IMR-90 (cell line): ENCODE data around the gene MAP2K5. TPM values are rescaled to one million over a fixed set of nuclear protein-coding genes. Genes with fewer than 3 reads are reported as not detected.

Source experiments
- ATAC-seq: fragments of 200-7000 bp; cut with Tn5 transposase; 2 replicates; pipeline ENCODE4 v1.9.1; 2020; ENCODE audit warnings: low read depth, mild to moderate bottlenecking, moderate library complexity
- BruUV-seq: library from RNA; stranded (reverse); fragments of 400-500 nt; replicated peaks from 2 replicates; lab custom pipeline; 2021; lab: Mats Ljungman, UMichigan
- CTCF ChIA-PET: fragments of 300-600 bp; formaldehyde crosslinking; extraction: SDS; loops from one replicate; lab custom pipeline; 2021; ENCODE audit warnings: antibody characterized with exemption; lab: Yijun Ruan, JAX
- POLR2A ChIA-PET: fragments of 300-600 bp; sonication (Branson Sonifier 250); formaldehyde crosslinking; loops from one replicate; lab custom pipeline; 2022; ENCODE audit warnings: antibody characterized with exemption; ENCODE audit not compliant: unreplicated experiment; lab: Charles Lee
- DNase-seq: peaks from one replicate; pipeline ENCODE4 v3.0.0; 2013
- H2AFZ ChIP-seq: replicated peaks from 2 replicates; pipeline ENCODE3; 2013; ENCODE audit warnings: low read length, mild to moderate bottlenecking; ENCODE audit not compliant: poor library complexity
- H2AK5ac ChIP-seq: 2 replicates; pipeline ENCODE4 v1.6.1; 2013; ENCODE audit warnings: low read depth, low read length, inconsistent platforms
- H2AK9ac ChIP-seq: replicated peaks from 2 replicates; pipeline ENCODE3; 2013; ENCODE audit warnings: mild to moderate bottlenecking, low read depth, low read length, moderate library complexity; ENCODE audit not compliant: poor library complexity
- H2BK120ac ChIP-seq: 2 replicates; pipeline ENCODE4 v1.6.1; 2013; ENCODE audit warnings: low read depth, low read length, inconsistent platforms
- H2BK15ac ChIP-seq: 3 replicates; pipeline ENCODE4 v1.6.1; 2013; ENCODE audit warnings: low read depth, low read length, inconsistent platforms
- H2BK20ac ChIP-seq: 2 replicates; pipeline ENCODE4 v1.6.1; 2013; ENCODE audit warnings: low read depth, mild to moderate bottlenecking, inconsistent platforms, low read length, moderate library complexity
- H2BK5ac ChIP-seq: 2 replicates; pipeline ENCODE4 v1.6.1; 2013; ENCODE audit warnings: mild to moderate bottlenecking, low read depth, low read length, inconsistent platforms; ENCODE audit not compliant: poor library complexity, severe bottlenecking
- H3K14ac ChIP-seq: replicated peaks from 2 replicates; pipeline ENCODE4 v1.6.1; 2013; ENCODE audit warnings: low read depth, low read length, inconsistent platforms
- H3K18ac ChIP-seq: 2 replicates; pipeline ENCODE4 v1.6.1; 2013; ENCODE audit warnings: low read depth, low read length, control low read depth
- H3K23ac ChIP-seq: 2 replicates; pipeline ENCODE4 v1.6.1; 2013; ENCODE audit warnings: low read depth, low read length, inconsistent platforms
- H3K27ac ChIP-seq: 2 replicates; pipeline ENCODE4 v1.5.1; 2013; ENCODE audit warnings: mild to moderate bottlenecking, control low read depth, low read length; ENCODE audit not compliant: insufficient read depth
- H3K27me3 ChIP-seq: 2 replicates; pipeline ENCODE4 v1.6.1; 2013; ENCODE audit warnings: low read length; ENCODE audit not compliant: control insufficient read depth, insufficient read depth
- H3K36me3 ChIP-seq: 2 replicates; pipeline ENCODE4 v1.6.1; 2013; ENCODE audit warnings: low read length, mixed read lengths; ENCODE audit not compliant: control insufficient read depth, insufficient read depth
- H3K4ac ChIP-seq: 2 replicates; pipeline ENCODE4 v1.6.1; 2013; ENCODE audit warnings: low read depth, low read length, inconsistent platforms
- H3K4me1 ChIP-seq: 2 replicates; pipeline ENCODE4 v1.6.1; 2013; ENCODE audit warnings: low read length, mixed read lengths; ENCODE audit not compliant: control insufficient read depth, insufficient read depth
- H3K4me2 ChIP-seq: 2 replicates; pipeline ENCODE4 v1.6.1; 2013; ENCODE audit warnings: low read depth, mild to moderate bottlenecking, control low read depth, low read length, moderate library complexity
- H3K4me3 ChIP-seq: 2 replicates; pipeline ENCODE4 v1.5.1; 2013; ENCODE audit warnings: low read depth, mild to moderate bottlenecking, control low read depth, low read length, moderate library complexity; ENCODE audit not compliant: insufficient read depth
- H3K56ac ChIP-seq: 2 replicates; pipeline ENCODE4 v1.6.1; 2013; ENCODE audit warnings: low read length, inconsistent platforms; ENCODE audit not compliant: insufficient read depth; ENCODE audit errors: extremely low read depth
- H3K79me1 ChIP-seq, 2 experiments: 2 replicates each; pipeline ENCODE4 v1.6.1; 2013; ENCODE audit warnings: low read length in 2 of 2, inconsistent platforms in 1 of 2, low read depth in 1 of 2
- H3K9ac ChIP-seq: 2 replicates; pipeline ENCODE4 v1.6.1; 2013; ENCODE audit warnings: low read depth, low read length, control low read depth
- H3K9me1 ChIP-seq: 2 replicates; pipeline ENCODE4 v1.6.1; 2013; ENCODE audit warnings: low read length, inconsistent platforms; ENCODE audit not compliant: insufficient read depth
- H3K9me3 ChIP-seq: 2 replicates; pipeline ENCODE4 v1.6.1; 2013; ENCODE audit warnings: low read length; ENCODE audit not compliant: control insufficient read depth, insufficient read depth
- H4K20me1 ChIP-seq: 2 replicates; pipeline ENCODE4 v1.6.1; 2013; ENCODE audit warnings: low read length, inconsistent platforms; ENCODE audit not compliant: insufficient read depth
- H4K5ac ChIP-seq: 2 replicates; pipeline ENCODE4 v1.6.1; 2013; ENCODE audit warnings: mild to moderate bottlenecking, low read depth, low read length, control low read depth
- H4K8ac ChIP-seq, 2 experiments: 2 replicates each; pipeline ENCODE4 v1.6.1; 2013; ENCODE audit warnings: low read depth in 2 of 2, low read length in 2 of 2, control low read depth in 1 of 2, inconsistent platforms in 1 of 2
- H4K91ac ChIP-seq: 2 replicates; pipeline ENCODE4 v1.6.1; 2013; ENCODE audit warnings: low read depth, low read length, inconsistent platforms; ENCODE audit not compliant: insufficient read depth
- BHLHE40 ChIP-seq: fragments of 150-350 bp; IDR thresholded peaks from 2 replicates; pipeline ENCODE4 v1.6.1; 2016; ENCODE audit warnings: mild to moderate bottlenecking, low read depth, low read length
- CEBPB ChIP-seq: IDR thresholded peaks from 2 replicates; pipeline ENCODE4 v1.6.1; 2012; ENCODE audit warnings: low read depth, low read length, improper control_type of control experiment
- CHD1 ChIP-seq: IDR thresholded peaks from 2 replicates; pipeline ENCODE4 v1.6.1; 2012; ENCODE audit warnings: low read depth, low read length, improper control_type of control experiment
- CTCF ChIP-seq: conservative IDR thresholded peaks from 2 replicates; pipeline ENCODE4 v1.5.1; 2012; ENCODE audit warnings: mild to moderate bottlenecking, low read depth, low read length, improper control_type of control experiment
- ELK1 ChIP-seq: fragments of 150-350 bp; IDR thresholded peaks from 2 replicates; pipeline ENCODE4 v1.6.1; 2016; ENCODE audit warnings: low read depth, mild to moderate bottlenecking, low read length, moderate library complexity, borderline replicate concordance
- FOS ChIP-seq: fragments of 150-350 bp; IDR thresholded peaks from 2 replicates; pipeline ENCODE4 v1.6.1; 2016; ENCODE audit warnings: low read depth, low read length
- MAFK ChIP-seq: IDR thresholded peaks from 2 replicates; pipeline ENCODE4 v1.6.1; 2012; ENCODE audit warnings: low read depth, low read length, improper control_type of control experiment
- MAZ ChIP-seq: IDR thresholded peaks from 2 replicates; pipeline ENCODE4 v1.6.1; 2012; ENCODE audit warnings: low read depth, mild to moderate bottlenecking, low read length, improper control_type of control experiment, moderate library complexity, borderline replicate concordance
- MXI1 ChIP-seq: IDR thresholded peaks from 2 replicates; pipeline ENCODE4 v1.6.1; 2012; ENCODE audit warnings: low read depth, mild to moderate bottlenecking, low read length, moderate library complexity, borderline replicate concordance
- NFE2L2 ChIP-seq: fragments of 150-350 bp; IDR thresholded peaks from 2 replicates; pipeline ENCODE4 v1.6.1; 2016; ENCODE audit warnings: low read depth, mild to moderate bottlenecking, low read length
- POLR2A ChIP-seq: IDR thresholded peaks from 2 replicates; pipeline ENCODE4 v1.6.1; 2012; ENCODE audit warnings: mild to moderate bottlenecking, low read depth, low read length
- RAD21 ChIP-seq: IDR thresholded peaks from 2 replicates; pipeline ENCODE4 v1.6.1; 2012; ENCODE audit warnings: low read length, improper control_type of control experiment
- RCOR1 ChIP-seq: IDR thresholded peaks from 2 replicates; pipeline ENCODE4 v1.6.1; 2012; ENCODE audit warnings: mild to moderate bottlenecking, low read length, improper control_type of control experiment; ENCODE audit not compliant: insufficient replicate concordance
- RFX5 ChIP-seq: IDR thresholded peaks from 2 replicates; pipeline ENCODE4 v1.8.0; 2012; ENCODE audit warnings: low read depth, mild to moderate bottlenecking, low read length, moderate library complexity
- SMC3 ChIP-seq: fragments of 150-350 bp; IDR thresholded peaks from 2 replicates; pipeline ENCODE4 v1.6.1; 2016; ENCODE audit warnings: low read depth, mild to moderate bottlenecking, antibody characterized with exemption, low read length, moderate library complexity
- USF2 ChIP-seq: fragments of 150-350 bp; IDR thresholded peaks from 2 replicates; pipeline ENCODE4 v1.6.1; 2017; ENCODE audit warnings: mild to moderate bottlenecking, antibody characterized with exemption, low read length, low read depth
- WGBS, 2 experiments: methylation state at CpG; one replicate each; pipeline versions ENCODE4 v1.1.5 to v1.1.7; 2013; ENCODE audit warnings: missing lambda C conversion rate in 2 of 2; ENCODE audit not compliant: insufficient read length in 1 of 2; ENCODE audit errors: extremely low coverage in 2 of 2; 5-methylcytosine and 5-hydroxymethylcytosine counted together
- dilution Hi-C: fragments of 300-500 bp; cut with HindIII; formaldehyde crosslinking; loops from one replicate; pipeline ENCODE4 v1.14.3; 2018; ENCODE audit warnings: low sequenced_read_pairs; ENCODE audit not compliant: unreplicated experiment
- in situ Hi-C: fragments of 300-500 bp; cut with MboI; formaldehyde crosslinking; loops from 3 replicates; pipeline ENCODE4 v1.14.3; 2019; ENCODE audit warnings: low sequenced_read_pairs, inconsistent platforms, mixed read lengths
- intact Hi-C: fragments of 100-400 bp; cut with micrococcal nuclease; formaldehyde crosslinking; loops from 2 replicates; pipeline ENCODE4 v1.10.0; 2022
- polyA plus RNA-seq, 3 experiments: library from polyadenylated mRNA; depleted of rRNA; stranded (reverse); fragments of >200 nt; gene quantifications; 2 replicates each; pipeline ENCODE4 v1.2.3, GENCODE V29; 2012; ENCODE audit warnings: low replicate concordance in 1 of 3
- total RNA-seq: library from RNA; depleted of rRNA; stranded (reverse); fragments of >200 nt; gene quantifications from 2 replicates; pipeline ENCODE4 v1.2.3, GENCODE V29; 2012

The MAP2K5 gene
- total and polyA plus RNA-seq, 2 of the 4 experiments (the other 2 are of a cell fraction), result 1.6 to 6.1 TPM

DNA sequence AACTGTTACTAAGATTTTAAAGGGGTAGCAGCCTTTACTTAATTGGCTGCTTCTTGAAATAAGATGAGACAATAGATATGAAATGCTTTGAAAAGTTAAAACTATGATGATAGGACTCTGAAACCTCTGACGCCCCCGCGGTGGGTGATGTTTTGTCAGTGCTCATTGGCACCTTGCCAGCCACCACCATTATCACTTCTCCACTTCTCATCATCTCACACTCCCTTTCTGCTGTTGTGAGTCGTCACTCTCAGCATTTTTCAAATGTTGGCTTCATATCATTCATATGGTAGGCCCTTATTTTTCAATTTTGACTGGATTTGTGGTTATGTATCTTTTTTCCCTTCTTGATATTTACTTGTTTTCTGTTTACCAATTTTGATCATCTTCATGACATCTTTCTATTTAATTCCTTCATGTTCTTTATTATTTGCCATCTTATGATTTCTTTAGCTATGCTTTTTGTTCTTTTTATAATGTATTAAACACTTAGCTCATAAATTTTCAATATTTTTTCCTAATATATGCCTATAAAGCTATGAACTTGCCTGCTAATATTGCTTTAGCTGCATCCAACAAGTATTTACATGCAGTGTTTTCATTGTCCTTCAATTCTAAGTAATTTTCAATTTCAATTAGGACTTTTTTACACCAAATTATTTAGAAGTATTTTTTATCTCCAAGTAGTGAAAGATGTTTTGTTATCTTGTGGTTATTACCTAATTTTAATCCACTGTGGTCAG is 252.5 kb downstream of the MAP2K5 start:
- dilution Hi-C loops (no loop called here), intact Hi-C loops (no loop called here), in situ Hi-C loops (no loop called here)
- Histone ChIP-seq H4K5ac (no peak overlapping the region), H3K9ac (no peak overlapping the region), H2AFZ (no peak overlapping the region), H4K8ac (no peak overlapping the region), H3K23ac (no peak overlapping the region), H2BK20ac (no peak overlapping the region), H4K20me1 (no peaks in the 10 kb centered on the region), H3K56ac (no peak overlapping the region), H3K4ac (no peak overlapping the region), H2BK120ac (no peak overlapping the region), H4K91ac (no peak overlapping the region), H3K79me1 (no peaks in the 10 kb centered on the region), H3K14ac (no peak overlapping the region), H3K4me2 (no peak overlapping the region), H2AK9ac (no peak overlapping the region), H2AK5ac (no peak overlapping the region), H3K9me1 (no peaks in the 10 kb centered on the region), H3K27ac (no peak overlapping the region), H3K27me3 (no peaks in the 10 kb centered on the region), H3K36me3 (no peaks in the 10 kb centered on the region; the same call in 1 of the 2 replicates), H3K18ac (no peak overlapping the region), H3K9me3 (peaks cover 5% of the 10 kb centered on the region), H3K4me1 (no peaks in the 10 kb centered on the region), H2BK15ac (no peak overlapping the region), H3K4me3 (no peak overlapping the region), H2BK5ac (no peak overlapping the region)
- POLR2A ChIA-PET, result no interaction called here
- TF ChIP-seq MAZ, result no peak
- TF ChIP-seq USF2, result no peak
- TF ChIP-seq RFX5, result no peak
- no peak for TF ChIP-seq POLR2A
- TF ChIP-seq RAD21, result no peak
- TF ChIP-seq CHD1, result no peak
- TF ChIP-seq SMC3, result no peak
- no peak for TF ChIP-seq NFE2L2
- TF ChIP-seq CTCF, result no peak
- no peak for TF ChIP-seq MXI1
- TF ChIP-seq ELK1, result no peak
- TF ChIP-seq MAFK, result no peak
- TF ChIP-seq CEBPB, result no peak
- no peak for TF ChIP-seq RCOR1
- no peak for TF ChIP-seq FOS
- no peak for TF ChIP-seq BHLHE40
- CTCF ChIA-PET, result no interaction called here
- DNase-seq (no peak), ATAC-seq (no peak)
- no CpG with 5 or more reads among the region's 4 CpGs for WGBS, 2 experiments
- BruUV-seq, result no TSS peak
